ENCODE results near the gene CHAC2.
"Not testable (repeated sequence)": the region's sequence is repeated elsewhere in the genome, so short reads cannot be mapped to it uniquely, and the experiment has no call there.

CHAC2 gene

DNA sequence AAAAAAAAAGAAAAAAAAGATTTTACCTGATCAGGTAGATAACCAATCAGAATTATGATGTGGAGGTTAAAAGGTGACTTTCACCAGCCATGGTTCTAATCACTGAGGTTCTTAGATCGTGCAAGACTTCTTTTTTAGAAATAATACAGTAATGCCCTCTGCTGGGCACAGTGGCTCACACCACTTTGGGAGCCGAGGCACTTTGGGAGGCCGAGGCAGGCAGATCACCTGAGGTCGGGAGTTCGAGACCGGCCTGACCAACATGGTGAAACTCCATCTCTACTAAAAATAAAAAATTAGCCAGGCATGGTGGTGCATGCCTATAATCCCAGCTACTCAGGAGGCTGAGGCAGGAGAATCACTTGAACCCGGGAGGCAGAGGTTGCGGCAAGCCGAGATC is 56.0 kb downstream of the CHAC2 start:
- H3K9me3 Mint-ChIP-seq; H3K27me3 Mint-ChIP-seq; H3K4me3 Mint-ChIP-seq; intact Hi-C loops (cut with micrococcal nuclease); H3K4me1 Mint-ChIP-seq (ENCODE audit: low read depth); H3K27ac Mint-ChIP-seq: not testable (repeated sequence)
- peaks cover 16% of the 10 kb centered on the region for H3K36me3 Mint-ChIP-seq (ENCODE audit: low read depth)
